PFSK-1 (cell line): ENCODE measurements around the gene NIFK.

Source experiments
- FOXP2 ChIP-seq: optimal IDR thresholded peaks from 2 replicates; pipeline ENCODE3; 2011; ENCODE audit warnings: borderline replicate concordance, control low read depth, inconsistent platforms; ENCODE audit not compliant: insufficient read depth; ENCODE audit errors: extremely low read length, extremely low read depth
- POLR2AphosphoS5 ChIP-seq: IDR thresholded peaks from 2 replicates; pipeline ENCODE4 v1.6.1; 2012; ENCODE audit warnings: low read depth, mild to moderate bottlenecking, control low read depth, low read length, moderate library complexity
- REST ChIP-seq, 2 experiments: IDR thresholded peaks; 2 replicates each; pipeline versions ENCODE4 v1.6.1 to v1.8.0; 2011 to 2012; ENCODE audit warnings: low read depth in 2 of 2, low read length in 2 of 2, control low read depth in 1 of 2, inconsistent platforms in 1 of 2, mild to moderate bottlenecking in 1 of 2, moderate library complexity in 1 of 2; ENCODE audit not compliant: insufficient read depth in 1 of 2
- SIN3A ChIP-seq: IDR thresholded peaks from 2 replicates; pipeline ENCODE4 v1.6.1; 2012; ENCODE audit warnings: mild to moderate bottlenecking, low read length, moderate library complexity, borderline replicate concordance; ENCODE audit not compliant: insufficient read depth
- TAF1 ChIP-seq: IDR thresholded peaks from 2 replicates; pipeline ENCODE4 v1.6.1; 2012; ENCODE audit warnings: low read length, control low read depth, borderline replicate concordance; ENCODE audit not compliant: insufficient read depth

The NIFK gene

GRCh38 chr2:121716126-121716525, 20.5 kb downstream of the NIFK start:
- TF ChIP-seq FOXP2, result no peak
- no peak for TF ChIP-seq REST (IDR thresholded peaks at IDR 0.05; ENCODE audit: insufficient read depth in 1 of 2, low read depth in 2 of 2, low read length in 2 of 2)
- no peak for TF ChIP-seq SIN3A
- TF ChIP-seq TAF1, result no peak
- no peak for TF ChIP-seq POLR2AphosphoS5

DNA sequence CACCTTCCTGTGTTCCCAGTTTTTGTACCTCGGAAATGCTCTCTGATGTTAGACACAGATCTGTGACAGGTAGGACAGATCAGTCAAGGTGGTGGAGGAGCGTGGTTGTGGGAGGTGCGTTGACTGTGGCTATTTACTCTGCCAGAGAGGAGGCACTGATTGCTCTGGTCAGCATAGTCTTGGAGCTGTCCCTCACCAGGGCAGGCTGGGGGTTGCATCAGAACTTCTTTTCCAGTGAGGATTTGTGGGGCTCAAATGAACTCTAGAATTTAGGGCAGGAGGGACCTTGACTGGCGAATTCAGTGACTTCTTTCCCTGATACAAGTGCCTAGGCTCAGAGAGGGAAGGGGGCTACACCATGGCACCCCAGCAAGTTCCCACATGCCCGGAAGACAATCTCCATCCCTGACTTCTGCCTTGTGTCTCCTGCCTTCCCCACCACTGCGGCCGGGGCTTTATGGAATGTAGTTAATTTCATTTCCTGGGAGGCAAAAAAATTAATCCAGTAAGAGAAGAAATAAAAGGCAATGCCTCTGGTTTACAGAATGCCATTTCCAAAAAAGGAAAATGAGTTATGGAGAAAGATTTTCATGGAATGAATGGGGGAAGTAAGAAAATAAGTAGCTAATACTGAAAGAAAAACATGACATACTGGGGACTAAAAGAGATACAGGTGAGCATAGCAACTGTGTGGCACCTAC, 26.1 kb downstream of the NIFK start:
- TF ChIP-seq TAF1 (no peak), REST (IDR thresholded peaks at IDR 0.05; ENCODE audit: insufficient read depth in 1 of 2, low read depth in 2 of 2, low read length in 2 of 2) (no peak), SIN3A (no peak), FOXP2 (no peak), POLR2AphosphoS5 (no peak)

DNA sequence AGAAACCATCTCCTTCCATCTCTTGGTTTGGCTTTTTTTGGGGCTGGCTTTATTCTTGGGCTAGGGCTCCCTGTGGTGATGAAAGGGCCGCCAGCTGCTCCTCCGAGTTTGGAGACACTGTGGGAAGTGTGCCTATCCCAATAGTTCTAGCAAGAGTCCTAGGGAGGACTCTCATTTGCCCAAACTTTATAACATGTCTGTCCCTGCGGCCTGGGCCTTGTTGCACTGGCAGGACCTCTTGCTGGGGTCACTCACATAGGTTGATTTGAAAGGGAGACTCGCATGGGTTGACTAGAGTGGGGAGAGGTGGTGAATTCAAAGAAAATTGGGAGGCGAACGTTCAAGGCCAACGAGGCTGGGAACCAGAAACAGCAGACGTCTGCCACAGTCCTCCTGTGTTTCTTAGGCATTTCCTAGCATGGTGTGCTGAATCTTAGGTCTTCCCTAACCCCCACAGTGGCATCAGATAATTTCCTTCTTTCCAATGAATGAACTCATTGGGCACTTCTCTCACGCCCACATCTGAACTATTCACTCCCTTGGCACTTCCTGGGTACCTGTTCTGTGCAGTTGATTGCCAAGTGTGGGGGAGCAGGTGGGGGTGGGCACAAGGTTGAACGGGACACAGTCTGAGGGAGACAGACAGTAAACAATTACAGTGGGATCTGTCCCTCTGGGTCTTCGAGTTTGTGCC, 26.8 kb downstream of the NIFK start:
- no peak for TF ChIP-seq FOXP2
- no peak for TF ChIP-seq REST (IDR thresholded peaks at IDR 0.05; ENCODE audit: insufficient read depth in 1 of 2, low read depth in 2 of 2, low read length in 2 of 2)
- no peak for TF ChIP-seq SIN3A
- no peak for TF ChIP-seq TAF1
- no peak for TF ChIP-seq POLR2AphosphoS5

DNA sequence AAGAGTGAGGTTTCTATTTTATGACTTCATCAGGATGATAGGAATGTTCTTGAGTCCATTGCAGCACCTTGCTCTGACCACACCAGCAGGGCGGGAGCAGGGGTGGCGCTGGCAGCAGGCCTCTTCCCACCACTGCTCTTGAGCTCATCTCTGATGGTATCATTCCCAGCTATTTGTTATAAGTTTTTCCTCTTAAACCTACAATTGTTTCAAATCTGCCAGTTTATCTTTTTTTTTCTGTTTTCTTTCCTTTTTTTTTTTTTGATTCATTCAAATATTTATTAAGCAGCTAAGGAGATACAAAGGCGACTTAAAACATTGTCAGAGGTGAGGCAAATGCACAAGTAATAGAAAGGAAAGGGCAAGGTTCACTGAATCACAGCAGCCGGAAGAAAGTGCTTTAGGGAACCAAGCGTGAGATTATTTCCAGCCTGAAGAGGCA, 28.7 kb downstream of the NIFK start:
- no peak for TF ChIP-seq SIN3A

- no peak for TF ChIP-seq REST (IDR thresholded peaks at IDR 0.05; ENCODE audit: insufficient read depth in 1 of 2, low read depth in 2 of 2, low read length in 2 of 2)
- TF ChIP-seq FOXP2, result no peak
- TF ChIP-seq TAF1, result no peak
- TF ChIP-seq POLR2AphosphoS5, result no peak
- TF ChIP-seq SIN3A, result no peak
Observed at GRCh38 chr2:121707344-121707919, 29.2 kb downstream of the NIFK start.
